WTC11 (cell line): Measurements from ENCODE around the gene TRMT1L. TPM values are rescaled to one million over a fixed set of nuclear protein-coding genes. Genes with fewer than 3 reads are reported as not detected.
"Not testable (repeated sequence)": the region's sequence is repeated elsewhere in the genome, so short reads cannot be mapped to it uniquely, and the experiment has no call there.

ENCODE experiments used
- ATAC-seq: fragments of 200-7000 bp; cut with Tn5 transposase; 2 replicates; pipeline ENCODE4 v1.10.0; 2021; ENCODE audit warnings: mild to moderate bottlenecking, moderate library complexity
- CTCF ChIA-PET: fragments of 300-600 bp; sonication (Branson Sonifier 250); formaldehyde crosslinking; loops from one replicate; lab custom pipeline; 2021; ENCODE audit warnings: antibody characterized with exemption; lab: Charles Lee
- POLR2A ChIA-PET: fragments of 350-600 bp; sonication (Branson Sonifier 250); formaldehyde crosslinking; loops from one replicate; lab custom pipeline; 2021; ENCODE audit warnings: antibody characterized with exemption; lab: Charles Lee
- DNase-seq: peaks from one replicate; pipeline ENCODE4 v3.0.0; 2021; ENCODE audit warnings: low spot score
- H3K27ac Mint-ChIP-seq: 2 replicates; pipeline ENCODE4 v1.8.0; 2021; ENCODE audit warnings: mixed read lengths
- H3K27me3 Mint-ChIP-seq: 2 replicates; pipeline ENCODE4 v1.8.0; 2021; ENCODE audit warnings: low read depth, mild to moderate bottlenecking, moderate library complexity, mixed read lengths
- H3K36me3 Mint-ChIP-seq: 2 replicates; pipeline ENCODE4 v1.8.0; 2021; ENCODE audit warnings: mixed read lengths
- H3K4me1 Mint-ChIP-seq: 2 replicates; pipeline ENCODE4 v1.8.0; 2022; ENCODE audit warnings: mixed read lengths
- H3K4me3 Mint-ChIP-seq: 2 replicates; pipeline ENCODE4 v1.8.0; 2021; ENCODE audit warnings: mild to moderate bottlenecking, moderate library complexity, mixed read lengths
- H3K9me3 Mint-ChIP-seq: 2 replicates; pipeline ENCODE4 v1.8.0; 2021; ENCODE audit warnings: mixed read lengths
- ELF4 ChIP-seq: sonication (generic); formaldehyde crosslinking; IDR thresholded peaks from 2 replicates; pipeline ENCODE4 v1.8.1; 2022; ENCODE audit warnings: low read depth, mild to moderate bottlenecking, moderate library complexity, missing genetic modification reagents
- FOXJ3 ChIP-seq: sonication (generic); formaldehyde crosslinking; IDR thresholded peaks from 2 replicates; pipeline ENCODE4 v1.9.0; 2021; ENCODE audit warnings: missing genetic modification reagents, mild to moderate bottlenecking, borderline replicate concordance
- FOXP1 ChIP-seq: sonication (generic); formaldehyde crosslinking; IDR thresholded peaks from 2 replicates; pipeline ENCODE4 v1.8.0; 2022; ENCODE audit warnings: missing genetic modification reagents, mild to moderate bottlenecking, moderate library complexity, borderline replicate concordance
- GRHL2 ChIP-seq: fragments of 250-450 bp; sonication (Bioruptor Pico); IDR thresholded peaks from 2 replicates; pipeline ENCODE4 v1.8.0; 2022; ENCODE audit warnings: mild to moderate bottlenecking, moderate library complexity; ENCODE audit not compliant: insufficient replicate concordance, severe bottlenecking
- JUN ChIP-seq: sonication (generic); formaldehyde crosslinking; IDR thresholded peaks from 2 replicates; pipeline ENCODE4 v1.8.0; 2023; ENCODE audit warnings: mild to moderate bottlenecking, missing genetic modification reagents
- NFATC4 ChIP-seq: fragments of 250-450 bp; sonication (Bioruptor Pico); IDR thresholded peaks from 2 replicates; pipeline ENCODE4 v1.9.0; 2021; ENCODE audit warnings: mild to moderate bottlenecking
- NFE2L1 ChIP-seq: sonication (generic); formaldehyde crosslinking; IDR thresholded peaks from 2 replicates; pipeline ENCODE4 v1.8.1; 2023; ENCODE audit warnings: missing genetic modification reagents
- NR2C2 ChIP-seq: sonication (generic); formaldehyde crosslinking; IDR thresholded peaks from 2 replicates; pipeline ENCODE4 v1.8.0; 2022; ENCODE audit warnings: mild to moderate bottlenecking, missing genetic modification reagents
- NR3C1 ChIP-seq: sonication (generic); formaldehyde crosslinking; conservative IDR thresholded peaks from 2 replicates; pipeline ENCODE4 v1.8.1; 2023; ENCODE audit warnings: low read depth, mild to moderate bottlenecking, missing genetic modification reagents
- OVOL2 ChIP-seq: fragments of 250-450 bp; sonication (Bioruptor Pico); IDR thresholded peaks from 2 replicates; pipeline ENCODE4 v1.9.0; 2021; ENCODE audit warnings: mild to moderate bottlenecking, borderline replicate concordance
- RORB ChIP-seq: fragments of 250-450 bp; sonication (Bioruptor Pico); IDR thresholded peaks from 2 replicates; pipeline ENCODE4 v1.9.0; 2021; ENCODE audit warnings: mild to moderate bottlenecking
- SOX15 ChIP-seq: fragments of 250-450 bp; sonication (Bioruptor Pico); IDR thresholded peaks from 2 replicates; pipeline ENCODE4 v1.9.0; 2021; ENCODE audit warnings: mild to moderate bottlenecking
- ZNF219 ChIP-seq: sonication (generic); formaldehyde crosslinking; IDR thresholded peaks from 2 replicates; pipeline ENCODE4 v1.8.0; 2023; ENCODE audit warnings: missing genetic modification reagents, mild to moderate bottlenecking, borderline replicate concordance
- ZNF396 ChIP-seq: fragments of 250-450 bp; sonication (Bioruptor Pico); IDR thresholded peaks from 2 replicates; pipeline ENCODE4 v1.8.0; 2021; ENCODE audit warnings: mild to moderate bottlenecking, moderate library complexity, borderline replicate concordance
- ZNF416 ChIP-seq: fragments of 250-450 bp; sonication (Bioruptor Pico); IDR thresholded peaks from 2 replicates; pipeline ENCODE4 v1.9.0; 2021; ENCODE audit warnings: mild to moderate bottlenecking, inconsistent platforms
- ZNF671 ChIP-seq: fragments of 250-450 bp; sonication (Bioruptor Pico); IDR thresholded peaks from 2 replicates; pipeline ENCODE4 v1.8.0; 2021; ENCODE audit warnings: mild to moderate bottlenecking
- total RNA-seq: library from RNA; stranded (reverse); gene quantifications from 3 replicates; pipeline ENCODE4 v1.2.3, GENCODE V29; 2021
- TF ChIP-seq, protein P1 (sequence below): sonication (generic); formaldehyde crosslinking; IDR thresholded peaks from 2 replicates; pipeline ENCODE4 v1.8.1; 2022; ENCODE audit warnings: mild to moderate bottlenecking, missing genetic modification reagents, moderate library complexity, borderline replicate concordance
- TF ChIP-seq, protein P2 (sequence below): fragments of 250-450 bp; sonication (Bioruptor Pico); IDR thresholded peaks from 2 replicates; pipeline ENCODE4 v1.9.0; 2021; ENCODE audit warnings: mild to moderate bottlenecking
- TF ChIP-seq, protein P3 (sequence below): fragments of 250-450 bp; sonication (Bioruptor Pico); conservative IDR thresholded peaks from 2 replicates; pipeline ENCODE4 v1.9.0; 2021; ENCODE audit warnings: mild to moderate bottlenecking
- TF ChIP-seq, protein P4 (sequence below): sonication (generic); formaldehyde crosslinking; IDR thresholded peaks from 2 replicates; pipeline ENCODE4 v1.8.1; 2023; ENCODE audit warnings: mild to moderate bottlenecking, moderate library complexity, missing genetic modification reagents

The TRMT1L gene
- total RNA-seq, 1 experiment from 2014 or later = 24.7 TPM

DNA sequence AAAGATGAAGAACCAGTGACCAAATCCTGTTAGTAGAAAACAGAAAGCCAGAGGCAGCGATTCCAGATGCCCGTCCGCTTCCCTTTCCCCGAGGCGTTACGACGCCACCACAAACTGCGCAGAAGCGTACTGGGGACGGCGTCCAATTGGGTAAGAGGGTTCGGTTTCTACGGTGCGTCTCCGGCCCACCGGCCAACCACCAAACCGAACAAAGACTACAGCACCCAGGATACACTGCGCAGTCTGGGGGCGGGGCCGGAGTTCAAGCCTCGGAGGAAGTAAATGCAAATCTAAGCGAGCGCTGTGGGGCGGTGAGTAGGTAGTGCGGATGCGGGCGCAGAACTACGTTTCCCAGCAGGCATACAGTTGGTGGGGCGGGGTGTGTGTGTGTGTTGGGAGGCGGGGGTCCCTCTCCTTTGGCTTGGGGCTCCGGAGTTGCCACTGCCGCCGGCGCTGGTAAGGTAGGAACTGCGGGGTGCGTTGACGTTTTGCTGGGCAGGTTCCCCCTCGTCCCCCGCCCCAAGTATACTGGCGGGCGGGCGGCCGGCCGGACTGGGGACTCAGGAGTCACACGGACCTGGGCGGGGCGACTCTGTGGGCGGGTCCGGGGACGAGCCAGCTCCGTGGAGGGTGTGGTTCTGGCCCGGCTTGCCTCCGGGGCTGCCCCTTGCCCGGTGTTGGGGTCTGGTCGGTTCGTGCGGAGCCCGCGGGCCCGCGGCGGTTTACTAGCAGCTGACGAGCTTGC, at the start of gene TRMT1L, which contains the start of gene SWT1 (continued):
- TF ChIP-seq SOX15 (CRISPR knock-in tag) = no peak

DNA sequence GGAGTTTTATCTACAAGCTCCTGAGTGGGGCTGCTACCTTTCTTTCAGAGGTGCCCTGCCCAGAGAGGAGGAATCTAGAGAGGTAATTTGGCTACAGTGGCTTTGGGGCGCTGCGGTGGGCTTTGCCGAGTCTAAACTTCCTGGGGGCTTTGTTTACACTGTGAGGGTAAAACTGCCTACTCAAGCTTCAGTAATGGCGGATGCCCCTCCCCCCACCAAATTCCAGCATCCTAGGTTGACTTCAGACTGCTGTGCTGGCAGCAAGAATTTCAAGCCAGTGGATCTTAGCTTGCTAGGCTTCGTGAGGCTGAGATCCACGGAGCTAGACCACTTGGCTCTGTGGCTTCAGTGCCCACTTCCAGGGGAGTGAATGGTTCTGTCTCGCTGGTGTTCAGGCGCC, 44.1 kb upstream of the TRMT1L start:
- no peak for ATAC-seq
- Mint-ChIP-seq H3K4me3 (no peak overlapping the region), H3K27me3 (no peaks in the 10 kb centered on the region; the same call in 1 of the 2 replicates), H3K9me3 (peaks cover 43% of the 10 kb centered on the region), H3K27ac (no peak overlapping the region), H3K36me3 (peaks cover 31% of the 10 kb centered on the region), H3K4me1 (no peaks in the 10 kb centered on the region)
- no peak for TF ChIP-seq NFE2L1 (CRISPR knock-in tag)
- no peak for TF ChIP-seq ELF4 (CRISPR knock-in tag)
- TF ChIP-seq JUN = no peak
- TF ChIP-seq NFATC4 (CRISPR knock-in tag) = no peak
- TF ChIP-seq ZNF671 = no peak
- no peak for TF ChIP-seq GRHL2 (CRISPR knock-in tag)
- TF ChIP-seq NR2C2 (CRISPR knock-in tag) = no peak
- no peak for TF ChIP-seq FOXJ3
- TF ChIP-seq, protein P1, sequence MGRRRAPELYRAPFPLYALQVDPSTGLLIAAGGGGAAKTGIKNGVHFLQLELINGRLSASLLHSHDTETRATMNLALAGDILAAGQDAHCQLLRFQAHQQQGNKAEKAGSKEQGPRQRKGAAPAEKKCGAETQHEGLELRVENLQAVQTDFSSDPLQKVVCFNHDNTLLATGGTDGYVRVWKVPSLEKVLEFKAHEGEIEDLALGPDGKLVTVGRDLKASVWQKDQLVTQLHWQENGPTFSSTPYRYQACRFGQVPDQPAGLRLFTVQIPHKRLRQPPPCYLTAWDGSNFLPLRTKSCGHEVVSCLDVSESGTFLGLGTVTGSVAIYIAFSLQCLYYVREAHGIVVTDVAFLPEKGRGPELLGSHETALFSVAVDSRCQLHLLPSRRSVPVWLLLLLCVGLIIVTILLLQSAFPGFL = no peak
- no peak for TF ChIP-seq ZNF416 (CRISPR knock-in tag)
- no peak for TF ChIP-seq NR3C1
- no peak for TF ChIP-seq FOXP1 (CRISPR knock-in tag)
- ChIA-PET POLR2A (interaction anchor here (0.5 kb wide), 1 partner anchor 131 kb away, joined by 5 read pairs; no protein-coding TSS in a partner anchor), CTCF (no interaction called here)
- no peak for DNase-seq

DNA sequence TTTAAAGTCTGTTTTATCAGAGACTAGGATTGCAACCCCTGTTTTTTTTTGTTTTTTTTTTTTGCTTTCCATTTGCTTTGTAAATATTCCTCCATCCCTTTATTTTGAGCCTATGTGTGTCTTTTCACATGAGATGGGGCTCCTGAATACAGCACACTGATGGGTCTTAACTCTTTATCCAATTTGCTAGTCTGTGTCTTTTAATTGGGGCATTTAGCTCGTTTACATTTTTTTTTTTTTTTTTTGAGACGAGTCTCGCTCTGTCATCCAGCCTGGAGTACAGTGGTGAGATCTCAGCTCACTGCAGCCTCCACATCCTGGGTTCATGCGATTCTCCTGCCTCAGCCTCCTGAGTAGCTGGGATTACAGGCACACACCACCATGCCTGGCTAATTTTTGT, 42.0 kb upstream of the TRMT1L start:
- H3K27me3 Mint-ChIP-seq, DNase-seq, ATAC-seq, H3K4me3 Mint-ChIP-seq, H3K27ac Mint-ChIP-seq, H3K4me1 Mint-ChIP-seq, POLR2A ChIA-PET: not testable (repeated sequence)
- Mint-ChIP-seq H3K36me3 (peaks cover 31% of the 10 kb centered on the region), H3K9me3 (peaks cover 43% of the 10 kb centered on the region)
- CTCF ChIA-PET = interaction anchor here (2.2 kb wide), 1 partner anchor 28 kb away, joined by 4 read pairs; no protein-coding TSS in a partner anchor

DNA sequence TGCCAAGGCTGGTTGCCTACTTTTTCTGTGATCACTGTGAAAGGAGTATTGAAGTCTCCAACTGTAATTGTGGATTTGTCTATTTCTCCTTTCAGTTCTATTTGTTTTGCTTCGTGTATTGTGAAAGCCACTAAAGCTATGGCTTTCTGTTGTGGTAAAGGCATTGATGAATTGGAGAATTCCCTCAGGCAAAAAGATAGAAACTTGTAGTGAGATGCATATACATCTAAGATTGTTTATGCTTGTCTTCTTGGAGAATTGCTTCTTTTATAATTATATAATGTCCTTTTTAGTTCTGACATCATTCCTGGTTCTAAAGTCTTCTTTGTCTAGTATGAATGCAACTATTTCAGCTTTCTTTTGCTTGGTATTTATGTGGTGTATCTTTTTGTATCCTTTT, 37.0 kb upstream of the TRMT1L start:
- TF ChIP-seq ZNF396 (CRISPR knock-in tag) (no peak), OVOL2 (CRISPR knock-in tag) (no peak), ZNF219 (CRISPR knock-in tag) (no peak), RORB (CRISPR knock-in tag) (no peak)
- TF ChIP-seq, protein P2, sequence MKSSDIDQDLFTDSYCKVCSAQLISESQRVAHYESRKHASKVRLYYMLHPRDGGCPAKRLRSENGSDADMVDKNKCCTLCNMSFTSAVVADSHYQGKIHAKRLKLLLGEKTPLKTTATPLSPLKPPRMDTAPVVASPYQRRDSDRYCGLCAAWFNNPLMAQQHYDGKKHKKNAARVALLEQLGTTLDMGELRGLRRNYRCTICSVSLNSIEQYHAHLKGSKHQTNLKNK = no peak
- TF ChIP-seq, protein P3, sequence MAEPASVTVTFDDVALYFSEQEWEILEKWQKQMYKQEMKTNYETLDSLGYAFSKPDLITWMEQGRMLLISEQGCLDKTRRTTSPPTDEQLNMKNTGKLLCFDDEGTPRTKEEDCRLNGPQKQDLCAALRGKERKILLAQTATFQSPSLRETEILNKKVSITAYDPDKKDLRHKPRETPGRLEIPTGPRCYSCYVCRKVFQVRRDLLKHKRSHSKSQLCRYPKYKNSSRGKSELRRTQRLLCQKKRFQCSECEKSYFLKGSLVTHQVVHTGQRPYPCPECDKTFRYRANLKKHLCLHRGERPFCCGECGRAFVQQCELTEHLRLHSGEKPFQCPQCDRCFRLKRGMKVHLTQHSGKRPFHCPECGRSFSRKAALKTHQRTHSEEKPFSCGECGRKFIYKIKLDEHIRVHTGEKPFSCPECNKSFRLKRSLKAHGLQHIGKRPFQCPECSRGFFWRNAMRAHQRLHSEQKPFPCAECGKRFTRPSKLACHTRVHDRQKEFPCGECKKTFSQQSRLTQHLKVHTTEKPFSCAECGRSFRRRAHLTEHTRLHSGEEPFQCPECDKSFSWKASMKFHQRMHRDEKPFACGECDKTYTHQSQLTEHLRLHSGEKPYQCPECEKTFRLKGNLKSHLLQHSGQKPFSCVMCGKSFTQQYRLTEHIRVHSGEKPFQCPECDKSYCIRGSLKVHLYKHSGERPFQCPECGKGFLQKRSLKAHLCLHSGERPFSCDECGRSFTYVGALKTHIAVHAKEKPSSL (CRISPR knock-in tag) = no peak
- TF ChIP-seq, protein P4, sequence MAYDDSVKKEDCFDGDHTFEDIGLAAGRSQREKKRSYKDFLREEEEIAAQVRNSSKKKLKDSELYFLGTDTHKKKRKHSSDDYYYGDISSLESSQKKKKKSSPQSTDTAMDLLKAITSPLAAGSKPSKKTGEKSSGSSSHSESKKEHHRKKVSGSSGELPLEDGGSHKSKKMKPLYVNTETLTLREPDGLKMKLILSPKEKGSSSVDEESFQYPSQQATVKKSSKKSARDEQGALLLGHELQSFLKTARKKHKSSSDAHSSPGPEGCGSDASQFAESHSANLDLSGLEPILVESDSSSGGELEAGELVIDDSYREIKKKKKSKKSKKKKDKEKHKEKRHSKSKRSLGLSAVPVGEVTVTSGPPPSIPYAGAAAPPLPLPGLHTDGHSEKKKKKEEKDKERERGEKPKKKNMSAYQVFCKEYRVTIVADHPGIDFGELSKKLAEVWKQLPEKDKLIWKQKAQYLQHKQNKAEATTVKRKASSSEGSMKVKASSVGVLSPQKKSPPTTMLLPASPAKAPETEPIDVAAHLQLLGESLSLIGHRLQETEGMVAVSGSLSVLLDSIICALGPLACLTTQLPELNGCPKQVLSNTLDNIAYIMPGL (CRISPR knock-in tag) = no peak
- H3K27me3 Mint-ChIP-seq = no peaks in the 10 kb centered on the region
- POLR2A ChIA-PET = no interaction called here
- H3K4me3 Mint-ChIP-seq = no peak overlapping the region
- DNase-seq (no peak), ATAC-seq (no peak)
- peaks cover 14% of the 10 kb centered on the region for H3K36me3 Mint-ChIP-seq
- H3K9me3 Mint-ChIP-seq = peaks cover 20% of the 10 kb centered on the region
- no peaks in the 10 kb centered on the region for H3K4me1 Mint-ChIP-seq
- CTCF ChIA-PET = no interaction called here
- H3K27ac Mint-ChIP-seq = no peak overlapping the region
